ENCODE measurements around the gene SLC39A10.

- TF ChIP-seq CTCF (IDR thresholded peaks at IDR 0.05; ENCODE audit: low read length) (no peak), EZH2 (optimal IDR thresholded peaks at IDR 0.05; ENCODE audit: low read depth, low read length) (no peak)
Measured at GRCh38 chr2:195647302-195647701, 9.7 kb upstream of the SLC39A10 start.

Measured in MM.1S (cell line).